Vagina (tissue), 2 donors: ENCODE data around the gene KDM5B. TPM values are rescaled to one million over a fixed set of nuclear protein-coding genes. Genes with fewer than 3 reads are reported as not detected.

Experiments
- DNase-seq, 2 donors: peaks; one replicate each; pipeline ENCODE4 v3.0.0-alpha.2; 2017; ENCODE audit errors: extremely low spot score in 2 of 2
- H3K27ac ChIP-seq: fragments of 200-600 bp; sonication (generic); one replicate; pipeline ENCODE4 v1.5.1; 2019
- H3K27me3 ChIP-seq: fragments of 200-600 bp; sonication (generic); one replicate; pipeline ENCODE4 v1.5.1; 2019
- H3K36me3 ChIP-seq, 2 donors: fragments of 200-600 bp; sonication (generic); one replicate each; pipeline ENCODE4 v1.5.1; 2017 to 2019
- H3K4me1 ChIP-seq: fragments of 200-600 bp; sonication (generic); one replicate; pipeline ENCODE4 v1.5.1; 2019
- H3K4me3 ChIP-seq, 2 donors: fragments of 200-600 bp; sonication (generic); 1 replicate in 1 of 2; 2 replicates in 1 of 2; pipeline ENCODE4 v1.5.1; 2016 to 2019
- H3K9me3 ChIP-seq: fragments of 200-600 bp; sonication (generic); one replicate; pipeline ENCODE4 v1.5.1; 2019
- POLR2A ChIP-seq, 2 donors: fragments of 450-650 bp; IDR thresholded peaks; one replicate each; pipeline ENCODE4 v1.6.1; 2017; ENCODE audit warnings: antibody characterized with exemption in 2 of 2, mild to moderate bottlenecking in 2 of 2, moderate library complexity in 2 of 2
- POLR2AphosphoS5 ChIP-seq, 2 donors: sonication (generic); formaldehyde crosslinking; IDR thresholded peaks; one replicate each; pipeline ENCODE4 v1.9.0; 2017; ENCODE audit warnings: antibody characterized with exemption in 2 of 2, mild to moderate bottlenecking in 2 of 2, low read depth in 1 of 2; ENCODE audit not compliant: insufficient read depth in 1 of 2
- intact Hi-C: fragments of 100-400 bp; cut with DNase I; formaldehyde crosslinking; loops from one replicate; pipeline ENCODE4 v1.15.1; 2023
- total RNA-seq: library from RNA; depleted of rRNA; stranded (reverse); fragments of >200 nt; gene quantifications from one replicate; pipeline ENCODE4 v1.2.3, GENCODE V29; 2016
- TF ChIP-seq, protein P1 (sequence below), 3 experiments: fragments of 450-650 bp in 2 of 3; fragments of 200-600 bp in 1 of 3; sonication (generic) in 1 of 3; IDR thresholded peaks; one replicate each; pipeline ENCODE4 v1.5.1; 2017 to 2019; ENCODE audit warnings: antibody characterized with exemption in 3 of 3, mild to moderate bottlenecking in 2 of 3, moderate library complexity in 2 of 3

The KDM5B gene
- 99.4 TPM for total RNA-seq

DNA sequence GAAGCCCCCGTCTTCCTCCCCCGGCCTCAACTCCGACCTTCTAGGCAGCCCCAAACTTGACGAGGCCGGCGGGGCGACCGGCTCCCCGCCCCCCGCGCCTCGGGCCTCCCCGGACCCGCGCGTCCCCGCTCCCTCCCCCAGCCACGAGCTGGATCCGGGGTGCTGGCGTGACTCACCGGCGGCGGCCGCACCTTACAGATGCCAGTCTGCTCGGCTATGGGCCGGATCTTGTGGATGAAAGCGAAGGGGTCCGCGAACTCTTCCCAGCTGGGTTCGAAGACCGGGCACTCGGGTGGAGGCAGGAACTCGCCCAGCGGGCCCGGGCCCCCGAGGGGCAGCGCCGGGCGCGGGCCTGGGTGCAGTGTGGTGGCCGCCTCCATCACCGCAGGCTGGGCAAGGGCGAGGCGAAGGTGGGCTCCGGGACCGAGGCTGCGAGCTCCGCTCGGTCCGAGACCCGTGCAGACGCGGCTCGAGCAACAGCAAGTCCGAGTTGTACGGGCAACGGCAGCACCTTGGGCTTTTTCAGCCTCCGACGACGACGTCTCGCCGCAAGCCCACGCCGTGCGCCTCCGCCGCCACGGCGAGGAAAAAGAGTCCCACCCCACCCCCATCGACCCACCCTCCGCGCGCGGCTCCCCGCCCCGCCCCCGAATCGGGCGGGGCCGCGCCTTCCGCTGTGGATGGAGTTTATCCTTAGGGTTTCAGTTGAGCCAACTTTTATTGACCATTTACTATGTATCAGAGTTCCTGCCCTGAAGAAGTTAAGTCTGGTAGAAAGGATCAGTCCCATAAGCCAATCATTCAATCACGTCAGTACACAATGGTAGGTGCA, at the start of gene KDM5B:
TSS of gene KDM5B (minus strand) at position 496 of the 832 bp plus-strand sequence. CDS start at position 380, 116 bp downstream.
- intact Hi-C loops = no loop called here
- TF ChIP-seq, protein P1, sequence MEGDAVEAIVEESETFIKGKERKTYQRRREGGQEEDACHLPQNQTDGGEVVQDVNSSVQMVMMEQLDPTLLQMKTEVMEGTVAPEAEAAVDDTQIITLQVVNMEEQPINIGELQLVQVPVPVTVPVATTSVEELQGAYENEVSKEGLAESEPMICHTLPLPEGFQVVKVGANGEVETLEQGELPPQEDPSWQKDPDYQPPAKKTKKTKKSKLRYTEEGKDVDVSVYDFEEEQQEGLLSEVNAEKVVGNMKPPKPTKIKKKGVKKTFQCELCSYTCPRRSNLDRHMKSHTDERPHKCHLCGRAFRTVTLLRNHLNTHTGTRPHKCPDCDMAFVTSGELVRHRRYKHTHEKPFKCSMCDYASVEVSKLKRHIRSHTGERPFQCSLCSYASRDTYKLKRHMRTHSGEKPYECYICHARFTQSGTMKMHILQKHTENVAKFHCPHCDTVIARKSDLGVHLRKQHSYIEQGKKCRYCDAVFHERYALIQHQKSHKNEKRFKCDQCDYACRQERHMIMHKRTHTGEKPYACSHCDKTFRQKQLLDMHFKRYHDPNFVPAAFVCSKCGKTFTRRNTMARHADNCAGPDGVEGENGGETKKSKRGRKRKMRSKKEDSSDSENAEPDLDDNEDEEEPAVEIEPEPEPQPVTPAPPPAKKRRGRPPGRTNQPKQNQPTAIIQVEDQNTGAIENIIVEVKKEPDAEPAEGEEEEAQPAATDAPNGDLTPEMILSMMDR (IDR thresholded peaks at IDR 0.05) = no peak
- peak in 1 of 2 donors; percentile 74 for TF ChIP-seq POLR2A (IDR thresholded peaks at IDR 0.05)
- TF ChIP-seq POLR2AphosphoS5 (IDR thresholded peaks at IDR 0.05; ENCODE audit: insufficient read depth in 1 of 2, low read depth in 1 of 2) = peak in 1 of 2 donors; percentile 83
- H3K4me3 ChIP-seq = peak within 1 kb of the TSS; percentile 90 to 97

GRCh38 chr1:202857136-202857610, 49.0 kb upstream of the KDM5B start:
- H3K27ac ChIP-seq = no peak overlapping the region

More for the DNA sequence above, at the start of gene KDM5B:
- DNase-seq = no peak
- Histone ChIP-seq H3K27me3 (no peaks in the 10 kb centered on the region), H3K9me3 (no peaks in the 10 kb centered on the region), H3K36me3 (no peaks in the 10 kb centered on the region), H3K27ac (peak within 1 kb of the TSS; percentile 96), H3K4me1 (peaks cover 43% of the 10 kb centered on the region)

GRCh38 chr1:202856014-202856413, 47.8 kb upstream of the KDM5B start:
- Histone ChIP-seq H3K27ac (no peak overlapping the region), H3K36me3 (no peaks in the 10 kb centered on the region), H3K9me3 (no peaks in the 10 kb centered on the region), H3K4me1 (peaks cover 9% of the 10 kb centered on the region), H3K27me3 (no peaks in the 10 kb centered on the region), H3K4me3 (no peak overlapping the region)
- DNase-seq = no peak
- TF ChIP-seq, protein P1 (IDR thresholded peaks at IDR 0.05) = no peak
- TF ChIP-seq POLR2AphosphoS5 (IDR thresholded peaks at IDR 0.05; ENCODE audit: insufficient read depth in 1 of 2, low read depth in 1 of 2) (no peak), POLR2A (IDR thresholded peaks at IDR 0.05) (no peak)
- intact Hi-C loops = no loop called here

More at GRCh38 chr1:202857136-202857610, 49.0 kb upstream of the KDM5B start:
- Histone ChIP-seq H3K36me3 (no peaks in the 10 kb centered on the region), H3K4me3 (no peak overlapping the region), H3K9me3 (no peaks in the 10 kb centered on the region), H3K27me3 (no peaks in the 10 kb centered on the region), H3K4me1 (peaks cover 14% of the 10 kb centered on the region)
- intact Hi-C loops = no loop called here
- no peak for TF ChIP-seq POLR2AphosphoS5 (IDR thresholded peaks at IDR 0.05; ENCODE audit: insufficient read depth in 1 of 2, low read depth in 1 of 2)
- no peak for TF ChIP-seq POLR2A (IDR thresholded peaks at IDR 0.05)
- TF ChIP-seq, protein P1 (IDR thresholded peaks at IDR 0.05) = no peak
- DNase-seq = no peak

DNA sequence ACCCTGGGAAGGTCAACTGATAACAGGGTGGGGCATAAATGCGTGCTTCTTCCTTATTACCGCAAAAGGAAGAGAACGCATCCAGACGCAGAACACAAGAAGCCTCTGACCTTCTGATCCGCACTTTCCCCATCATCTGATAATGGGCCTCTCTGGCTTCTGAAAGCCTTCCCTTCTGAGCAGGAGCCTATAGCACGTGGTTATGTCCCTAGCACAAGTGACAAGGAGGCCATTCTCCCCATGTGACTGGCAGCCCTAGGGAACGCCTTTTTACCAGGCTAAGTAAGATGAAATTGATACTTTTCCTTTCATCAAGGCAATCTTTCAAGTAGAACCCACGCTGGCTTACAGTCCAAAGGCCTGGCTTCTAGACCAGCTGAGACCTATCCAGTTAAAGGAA, 46.6 kb upstream of the KDM5B start:
- TF ChIP-seq, protein P1 (IDR thresholded peaks at IDR 0.05) = no peak
- TF ChIP-seq POLR2A (IDR thresholded peaks at IDR 0.05) (no peak), POLR2AphosphoS5 (IDR thresholded peaks at IDR 0.05; ENCODE audit: insufficient read depth in 1 of 2, low read depth in 1 of 2) (no peak)
- no peak overlapping the region for H3K4me3 ChIP-seq
- no peaks in the 10 kb centered on the region for H3K4me1 ChIP-seq
- DNase-seq = no peak
- no peak overlapping the region for H3K27ac ChIP-seq
- no peaks in the 10 kb centered on the region for H3K36me3 ChIP-seq
- no peaks in the 10 kb centered on the region for H3K9me3 ChIP-seq
- H3K27me3 ChIP-seq = no peaks in the 10 kb centered on the region
- intact Hi-C loops = no loop called here
